Measurements from ENCODE around the gene EPS15.

- TF ChIP-seq, protein P1, sequence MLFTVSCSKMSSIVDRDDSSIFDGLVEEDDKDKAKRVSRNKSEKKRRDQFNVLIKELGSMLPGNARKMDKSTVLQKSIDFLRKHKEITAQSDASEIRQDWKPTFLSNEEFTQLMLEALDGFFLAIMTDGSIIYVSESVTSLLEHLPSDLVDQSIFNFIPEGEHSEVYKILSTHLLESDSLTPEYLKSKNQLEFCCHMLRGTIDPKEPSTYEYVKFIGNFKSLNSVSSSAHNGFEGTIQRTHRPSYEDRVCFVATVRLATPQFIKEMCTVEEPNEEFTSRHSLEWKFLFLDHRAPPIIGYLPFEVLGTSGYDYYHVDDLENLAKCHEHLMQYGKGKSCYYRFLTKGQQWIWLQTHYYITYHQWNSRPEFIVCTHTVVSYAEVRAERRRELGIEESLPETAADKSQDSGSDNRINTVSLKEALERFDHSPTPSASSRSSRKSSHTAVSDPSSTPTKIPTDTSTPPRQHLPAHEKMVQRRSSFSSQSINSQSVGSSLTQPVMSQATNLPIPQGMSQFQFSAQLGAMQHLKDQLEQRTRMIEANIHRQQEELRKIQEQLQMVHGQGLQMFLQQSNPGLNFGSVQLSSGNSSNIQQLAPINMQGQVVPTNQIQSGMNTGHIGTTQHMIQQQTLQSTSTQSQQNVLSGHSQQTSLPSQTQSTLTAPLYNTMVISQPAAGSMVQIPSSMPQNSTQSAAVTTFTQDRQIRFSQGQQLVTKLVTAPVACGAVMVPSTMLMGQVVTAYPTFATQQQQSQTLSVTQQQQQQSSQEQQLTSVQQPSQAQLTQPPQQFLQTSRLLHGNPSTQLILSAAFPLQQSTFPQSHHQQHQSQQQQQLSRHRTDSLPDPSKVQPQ (CRISPR knock-in tag; IDR thresholded peaks at IDR 0.05; ENCODE audit: borderline replicate concordance) = no peak
- TF ChIP-seq HDAC2 (IDR thresholded peaks at IDR 0.05) (no peak), ZNF695 (CRISPR knock-in tag; IDR thresholded peaks at IDR 0.05) (no peak)
Observed at GRCh38 chr1:51323778-51324177, 195.3 kb downstream of the EPS15 start.

All from K562 (cell line).